Stimulated activated naive B cell treated with anti-CD40 and anti-IgM and Interleukin-4, amounts not matched to agents 10 μg/mL and 1 μg/mL and 100 μg/mL, for 72 hours (primary cell): ENCODE measurements around the gene TUBE1.
"Not testable (repeated sequence)": the region's sequence is repeated elsewhere in the genome, so short reads cannot be mapped to it uniquely, and the experiment has no call there.

Experiments used
- ATAC-seq, 2 donors: fragments of 150-1000 bp; cut with Tn5 transposase; replicated peaks; 2 replicates each; pipeline ENCODE4 v1.10.0; 2021; ENCODE audit warnings: moderate library complexity in 1 of 2
- DNase-seq: peaks from one replicate; pipeline ENCODE4 v3.0.0; 2021
- H3K27ac Mint-ChIP-seq: one replicate; pipeline ENCODE4 v1.8.0; 2022; ENCODE audit warnings: mild to moderate bottlenecking, mixed read lengths
- H3K27me3 Mint-ChIP-seq, 2 donors: one replicate each; pipeline ENCODE4 v1.8.0; 2022; ENCODE audit warnings: mixed read lengths in 2 of 2
- H3K36me3 Mint-ChIP-seq, 2 donors: one replicate each; pipeline ENCODE4 v1.8.0; 2022; ENCODE audit warnings: mixed read lengths in 2 of 2, mild to moderate bottlenecking in 1 of 2
- H3K4me1 Mint-ChIP-seq, 2 donors: one replicate each; pipeline ENCODE4 v1.8.0; 2022; ENCODE audit warnings: mixed read lengths in 2 of 2, mild to moderate bottlenecking in 1 of 2
- H3K4me3 Mint-ChIP-seq, 2 donors: one replicate each; pipeline ENCODE4 v1.8.0; 2022; ENCODE audit warnings: mild to moderate bottlenecking in 2 of 2, mixed read lengths in 2 of 2, moderate library complexity in 1 of 2
- H3K9me3 Mint-ChIP-seq, 2 donors: one replicate each; pipeline ENCODE4 v1.8.0; 2022; ENCODE audit warnings: mixed read lengths in 2 of 2, mild to moderate bottlenecking in 1 of 2

The TUBE1 gene, protein sequence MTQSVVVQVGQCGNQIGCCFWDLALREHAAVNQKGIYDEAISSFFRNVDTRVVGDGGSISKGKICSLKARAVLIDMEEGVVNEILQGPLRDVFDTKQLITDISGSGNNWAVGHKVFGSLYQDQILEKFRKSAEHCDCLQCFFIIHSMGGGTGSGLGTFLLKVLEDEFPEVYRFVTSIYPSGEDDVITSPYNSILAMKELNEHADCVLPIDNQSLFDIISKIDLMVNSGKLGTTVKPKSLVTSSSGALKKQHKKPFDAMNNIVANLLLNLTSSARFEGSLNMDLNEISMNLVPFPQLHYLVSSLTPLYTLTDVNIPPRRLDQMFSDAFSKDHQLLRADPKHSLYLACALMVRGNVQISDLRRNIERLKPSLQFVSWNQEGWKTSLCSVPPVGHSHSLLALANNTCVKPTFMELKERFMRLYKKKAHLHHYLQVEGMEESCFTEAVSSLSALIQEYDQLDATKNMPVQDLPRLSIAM

DNA sequence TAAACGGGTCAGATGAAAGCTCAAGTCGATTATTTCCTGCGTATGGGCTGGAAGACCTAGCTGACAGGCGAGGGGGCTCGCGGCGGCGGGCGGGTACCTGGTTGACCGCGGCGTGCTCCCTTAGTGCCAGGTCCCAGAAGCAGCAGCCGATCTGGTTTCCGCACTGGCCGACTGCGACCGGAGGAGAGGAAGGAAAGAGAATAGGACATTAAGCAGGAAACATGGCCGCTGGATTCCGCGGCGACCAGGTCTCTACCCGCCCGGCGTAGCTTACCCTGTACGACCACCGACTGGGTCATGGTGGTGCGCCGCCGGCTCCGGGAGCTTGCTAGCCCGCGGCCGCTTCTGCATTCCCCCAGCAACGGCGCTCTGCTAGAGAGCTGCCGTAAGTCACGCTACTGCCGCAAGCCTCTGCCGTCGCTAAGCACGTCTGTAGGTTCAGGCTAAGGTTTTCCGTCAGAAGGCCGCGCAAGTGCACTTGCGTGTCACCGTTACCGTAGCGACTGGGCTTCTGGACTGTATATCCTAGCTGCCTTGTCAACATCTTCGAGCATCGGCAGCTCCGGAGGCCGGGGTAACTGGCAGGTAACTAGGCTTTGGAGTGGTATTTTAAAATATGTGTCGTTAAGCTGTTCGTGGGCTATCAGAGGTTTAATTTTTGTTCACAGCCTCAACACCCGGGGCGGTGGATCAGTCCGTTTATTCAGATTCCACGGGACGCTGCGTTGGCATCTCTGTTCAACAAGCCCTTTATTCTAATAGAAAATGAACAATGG is at the start of gene TUBE1, which contains the start of gene FAM229B:
TSS of gene TUBE1 (minus strand) at position 347 of the 776 bp plus-strand sequence. CDS start at position 299, 48 bp downstream.
TSS of gene FAM229B (plus strand) at position 456 of the 776 bp plus-strand sequence. CDS start 11,693 bp downstream, outside the sequence.
- Mint-ChIP-seq H3K27ac (no peak within 1 kb of the TSS), H3K9me3 (no peaks in the 10 kb centered on the region), H3K4me1 (peaks cover 0 to 3% of the 10 kb centered on the region in 2 donors), H3K27me3 (peaks cover 0 to 8% of the 10 kb centered on the region in 2 donors), H3K36me3 (peaks cover 6% of the 10 kb centered on the region in 2 donors), H3K4me3 (no peak within 1 kb of the TSS)
- DNase-seq (peak; percentile 89), ATAC-seq (peak; percentile 96 to 98)

DNA sequence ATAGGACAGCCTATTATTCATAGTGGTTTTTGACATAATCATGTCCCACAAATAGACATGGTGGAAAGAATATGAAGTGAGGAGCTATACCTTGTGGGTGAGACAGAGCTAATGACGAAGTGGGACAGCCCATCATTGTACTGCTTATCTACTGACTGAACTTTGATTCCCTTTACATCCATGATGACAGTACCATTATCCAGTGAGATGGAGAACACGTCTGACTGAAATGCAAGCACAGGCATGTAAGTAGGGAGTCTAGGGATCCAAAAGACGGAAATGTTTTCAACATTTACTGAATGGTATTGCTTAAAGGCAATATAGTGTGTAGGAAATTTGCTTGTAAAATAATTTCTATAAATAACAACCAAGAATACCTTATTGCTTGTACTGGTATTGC is 43.6 kb upstream of the TUBE1 start:
- Mint-ChIP-seq H3K27me3 (peaks cover 0 to 12% of the 10 kb centered on the region in 2 donors), H3K36me3 (no peaks in the 10 kb centered on the region), H3K27ac (no peak overlapping the region), H3K4me1 (no peaks in the 10 kb centered on the region), H3K9me3 (no peaks in the 10 kb centered on the region), H3K4me3 (no peak overlapping the region)
- ATAC-seq: no peak
- no peak for DNase-seq

DNA sequence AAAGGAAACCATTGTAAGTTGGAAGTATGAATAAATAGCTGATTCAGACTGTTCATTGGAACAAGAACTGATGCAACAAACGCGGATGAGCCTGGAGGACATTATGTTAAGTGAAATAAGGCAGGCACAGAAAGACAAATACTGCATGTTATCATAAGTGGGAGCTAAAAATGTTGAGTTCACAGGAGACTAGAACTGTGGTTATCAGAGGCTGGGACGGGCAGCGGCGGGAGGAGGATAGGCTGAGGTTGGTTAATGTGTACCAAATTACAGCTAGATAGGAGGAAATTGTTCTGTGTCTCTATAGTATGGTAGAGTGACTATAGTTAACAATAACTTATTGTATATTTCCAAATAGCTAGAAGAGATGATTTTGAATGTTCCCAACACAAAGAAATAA is 40.9 kb upstream of the TUBE1 start:
- peaks cover 0 to 11% of the 10 kb centered on the region in 2 donors for H3K27me3 Mint-ChIP-seq
- H3K36me3 Mint-ChIP-seq: no peaks in the 10 kb centered on the region
- ATAC-seq: no peak

DNA sequence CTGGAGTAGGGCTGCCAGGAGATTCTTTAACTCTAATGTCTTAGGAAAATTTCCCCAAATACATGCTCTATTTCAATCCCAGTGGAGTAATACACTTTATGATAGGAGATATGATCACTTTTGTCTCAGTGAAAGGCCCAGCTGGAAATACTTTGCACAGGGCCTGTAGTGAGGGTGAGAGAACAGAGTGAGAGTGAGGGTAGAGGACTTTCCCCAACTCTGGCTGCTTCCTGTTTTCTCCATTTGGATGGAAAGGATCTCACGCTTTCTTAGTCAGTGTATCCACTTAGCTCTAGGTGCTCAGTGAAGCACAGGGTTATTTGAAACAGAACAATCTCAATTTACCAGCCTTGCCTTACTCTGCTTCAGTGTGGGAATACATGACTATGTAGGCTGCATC is 36.7 kb upstream of the TUBE1 start:
- Mint-ChIP-seq H3K27ac (no peak overlapping the region), H3K27me3 (peaks cover 0 to 11% of the 10 kb centered on the region in 2 donors), H3K9me3 (no peaks in the 10 kb centered on the region), H3K36me3 (no peaks in the 10 kb centered on the region), H3K4me1 (peaks cover 2 to 6% of the 10 kb centered on the region in 2 donors), H3K4me3 (no peak overlapping the region)
- ATAC-seq: peak; percentile 29 to 66
- no peak for DNase-seq

More for the DNA sequence above, 40.9 kb upstream of the TUBE1 start:
- Mint-ChIP-seq H3K4me1 (no peaks in the 10 kb centered on the region), H3K4me3 (no peak overlapping the region), H3K27ac (no peak overlapping the region), H3K9me3 (no peaks in the 10 kb centered on the region)
- DNase-seq: no peak

DNA sequence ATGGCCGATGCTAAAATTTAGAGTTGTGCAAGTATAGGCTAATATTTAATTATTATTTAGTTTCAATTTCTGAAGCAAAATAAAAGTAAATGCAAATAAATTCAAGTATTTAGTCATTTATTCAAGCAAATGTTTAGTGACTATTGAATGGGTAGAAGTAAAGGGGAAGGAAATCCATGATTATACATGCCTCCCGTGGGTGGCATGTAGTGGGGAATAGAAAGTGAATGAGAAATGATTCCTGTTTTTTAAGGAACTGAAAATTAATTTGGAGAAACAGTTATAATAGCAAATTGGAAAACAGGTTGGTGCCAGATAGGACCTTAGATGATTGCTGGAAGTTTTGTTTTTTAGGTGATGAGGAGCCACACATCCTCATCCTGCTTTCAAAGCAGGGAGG is 35.5 kb upstream of the TUBE1 start:
- ATAC-seq (no peak), DNase-seq (no peak)
- no peak overlapping the region for H3K4me3 Mint-ChIP-seq
- H3K27ac Mint-ChIP-seq: no peak overlapping the region
- peaks cover 0 to 6% of the 10 kb centered on the region in 2 donors for H3K27me3 Mint-ChIP-seq
- H3K9me3 Mint-ChIP-seq: no peaks in the 10 kb centered on the region
- H3K36me3 Mint-ChIP-seq: no peaks in the 10 kb centered on the region
- peaks cover 2 to 11% of the 10 kb centered on the region in 2 donors for H3K4me1 Mint-ChIP-seq

DNA sequence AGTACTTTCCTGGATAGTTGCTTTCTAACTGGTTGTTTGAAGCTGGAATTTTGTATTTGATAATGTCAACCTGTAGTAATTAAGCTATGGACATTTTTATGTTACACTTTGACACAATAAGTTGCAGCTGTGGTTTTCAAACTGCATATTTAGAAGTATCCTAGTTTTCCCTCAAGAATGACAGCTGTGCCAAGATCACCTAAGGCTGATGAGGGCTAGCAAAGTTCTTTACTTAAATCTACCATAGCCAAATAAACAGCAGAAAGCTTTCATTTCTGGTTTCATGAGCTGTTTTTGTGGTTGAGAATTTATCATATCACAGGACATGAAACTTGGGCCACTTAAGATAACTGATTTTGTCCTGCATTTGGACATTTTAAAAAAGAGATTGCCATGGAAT is 30.8 kb upstream of the TUBE1 start:
- Mint-ChIP-seq H3K4me3 (no peak overlapping the region), H3K27ac (no peak overlapping the region)

DNA sequence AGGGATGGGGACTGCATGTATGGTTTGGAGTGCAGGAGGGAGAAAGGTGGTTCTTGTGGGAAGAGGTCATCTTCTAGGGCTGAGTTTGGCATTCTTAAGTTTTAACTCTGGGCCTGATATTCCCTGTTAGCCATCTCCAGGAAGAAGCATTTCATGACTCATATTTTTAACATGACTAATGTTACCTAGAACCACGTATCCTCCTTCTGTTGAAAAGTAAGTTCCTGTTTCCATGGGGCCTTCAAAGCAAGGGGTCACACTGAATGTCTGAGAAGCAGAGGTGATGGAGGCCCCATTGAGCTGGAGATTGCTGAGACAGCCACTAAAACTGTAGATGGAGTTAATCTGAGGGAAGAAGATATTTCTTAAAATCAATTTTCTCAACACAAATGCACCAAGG is 30.3 kb upstream of the TUBE1 start:
- ATAC-seq (peak; percentile 86 to 96), DNase-seq (no peak)
- H3K4me1 Mint-ChIP-seq: peaks cover 6 to 19% of the 10 kb centered on the region in 2 donors
- peaks cover 0 to 4% of the 10 kb centered on the region in 2 donors for H3K27me3 Mint-ChIP-seq
- H3K9me3 Mint-ChIP-seq: no peaks in the 10 kb centered on the region
- H3K27ac Mint-ChIP-seq: peak overlapping the region; percentile 32
- H3K4me3 Mint-ChIP-seq: peak overlapping the region in 1 of 2 donors; percentile 50
- H3K36me3 Mint-ChIP-seq: no peaks in the 10 kb centered on the region

More for the DNA sequence above, 30.8 kb upstream of the TUBE1 start:
- H3K27me3 Mint-ChIP-seq: peaks cover 0 to 4% of the 10 kb centered on the region in 2 donors
- no peaks in the 10 kb centered on the region for H3K9me3 Mint-ChIP-seq
- DNase-seq (no peak), ATAC-seq (peak in 1 of 2 donors; percentile 31)
- H3K4me1 Mint-ChIP-seq: peaks cover 7 to 22% of the 10 kb centered on the region in 2 donors
- H3K36me3 Mint-ChIP-seq: no peaks in the 10 kb centered on the region

DNA sequence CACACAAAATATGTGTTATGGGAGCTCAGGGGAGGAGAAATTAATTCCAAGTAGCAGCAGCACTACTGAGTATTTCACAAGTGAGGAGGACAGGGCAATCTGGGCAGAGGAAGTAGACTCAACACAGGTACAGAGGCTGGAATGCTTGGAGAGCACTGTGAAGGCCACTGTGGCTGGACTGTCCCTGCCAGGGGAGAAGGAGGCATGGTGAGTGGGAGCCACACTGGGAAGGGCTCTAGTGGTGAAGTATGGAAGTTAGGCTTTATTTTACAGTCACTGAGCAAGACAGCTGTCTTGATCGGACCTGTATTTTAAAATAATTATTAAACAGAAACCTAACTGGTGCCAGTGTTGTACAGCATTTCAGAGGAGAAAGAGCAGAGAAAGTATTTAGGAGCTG is 28.9 kb upstream of the TUBE1 start:
- ATAC-seq (no peak), DNase-seq (no peak)
- Mint-ChIP-seq H3K9me3 (no peaks in the 10 kb centered on the region), H3K4me3 (no peak overlapping the region), H3K27me3 (peaks cover 0 to 4% of the 10 kb centered on the region in 2 donors), H3K36me3 (no peaks in the 10 kb centered on the region), H3K4me1 (peaks cover 6 to 19% of the 10 kb centered on the region in 2 donors), H3K27ac (no peak overlapping the region)

DNA sequence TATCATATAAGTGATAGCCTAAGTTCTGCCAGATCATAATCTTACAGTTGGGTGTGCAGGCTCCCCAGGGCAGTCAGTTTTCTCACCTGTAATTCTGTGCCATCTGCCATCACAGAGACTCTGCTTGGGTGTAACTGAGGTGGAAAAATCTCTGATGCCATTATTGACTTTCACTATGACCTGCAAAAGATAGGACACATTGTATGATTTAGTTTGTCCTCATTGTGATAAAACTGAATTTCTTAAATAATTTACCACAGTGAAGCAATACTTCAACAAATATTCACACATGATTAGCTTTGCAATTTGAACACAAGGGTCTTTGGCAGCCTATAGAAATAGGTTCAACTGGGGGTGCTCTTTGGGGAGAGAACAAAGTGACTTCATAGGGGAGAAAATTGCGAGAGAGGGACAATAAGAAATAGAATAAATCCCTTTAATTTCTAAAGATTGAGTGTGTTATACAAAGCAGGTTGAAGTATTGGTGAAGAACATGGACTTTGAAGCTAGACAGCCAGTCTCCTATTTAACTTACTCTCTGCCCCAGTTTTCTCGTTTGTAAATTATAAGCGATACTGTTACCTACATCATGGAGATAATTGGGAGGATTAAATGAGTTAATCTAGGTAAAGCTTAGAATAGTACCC is 27.4 kb upstream of the TUBE1 start:
- Mint-ChIP-seq H3K36me3 (no peaks in the 10 kb centered on the region), H3K4me1 (peaks cover 6 to 19% of the 10 kb centered on the region in 2 donors), H3K27ac (no peak overlapping the region), H3K9me3 (no peaks in the 10 kb centered on the region), H3K27me3 (peaks cover 0 to 4% of the 10 kb centered on the region in 2 donors), H3K4me3 (no peak overlapping the region)
- DNase-seq (no peak), ATAC-seq (no peak)

DNA sequence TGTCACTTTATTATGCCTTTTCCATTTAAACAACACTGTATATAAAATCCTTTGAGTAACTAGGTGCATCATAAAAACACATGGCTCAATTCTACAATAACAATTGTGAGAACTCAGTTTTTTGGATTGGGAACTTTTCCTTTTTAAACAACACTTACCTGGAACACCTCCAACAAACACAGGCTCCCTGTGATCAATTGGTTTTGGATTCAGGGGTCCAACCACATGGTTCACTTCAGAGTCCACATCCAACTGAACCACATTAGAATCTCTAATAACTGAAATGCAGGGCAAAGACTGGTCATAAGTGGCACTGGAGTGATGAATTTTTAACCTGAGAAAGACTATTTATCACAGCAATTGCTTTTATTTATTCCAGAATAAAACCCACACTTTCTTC is 26.6 kb upstream of the TUBE1 start:
- H3K27ac Mint-ChIP-seq: no peak overlapping the region
- H3K27me3 Mint-ChIP-seq: peaks cover 0 to 4% of the 10 kb centered on the region in 2 donors
- peaks cover 6 to 16% of the 10 kb centered on the region in 2 donors for H3K4me1 Mint-ChIP-seq
- no peak for ATAC-seq
- no peak for DNase-seq
- no peak overlapping the region for H3K4me3 Mint-ChIP-seq
- no peaks in the 10 kb centered on the region for H3K9me3 Mint-ChIP-seq
- H3K36me3 Mint-ChIP-seq: no peaks in the 10 kb centered on the region

DNA sequence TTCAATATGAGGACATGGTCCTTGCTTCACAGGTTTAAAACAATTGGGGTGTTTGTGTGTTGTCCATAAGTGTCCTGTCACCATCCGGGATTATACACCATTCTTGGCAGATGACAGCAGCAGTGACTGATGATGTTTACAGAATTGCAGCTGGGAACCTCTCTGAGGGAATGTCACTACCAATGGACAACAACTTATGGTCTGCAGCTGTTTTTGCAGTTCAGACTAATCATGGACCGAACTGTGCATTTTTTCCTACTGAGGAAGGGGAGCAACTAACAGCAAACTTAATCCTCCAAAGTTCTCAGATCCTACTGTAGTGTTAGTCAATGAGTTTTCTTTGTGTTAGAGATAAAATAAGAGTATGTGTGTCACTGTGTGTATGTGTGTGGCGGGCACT is 26.1 kb upstream of the TUBE1 start:
- H3K27ac Mint-ChIP-seq: no peak overlapping the region
- H3K4me3 Mint-ChIP-seq: no peak overlapping the region
- ATAC-seq (no peak), DNase-seq (no peak)
- peaks cover 6 to 14% of the 10 kb centered on the region in 2 donors for H3K4me1 Mint-ChIP-seq
- no peaks in the 10 kb centered on the region for H3K36me3 Mint-ChIP-seq
- peaks cover 0 to 4% of the 10 kb centered on the region in 2 donors for H3K27me3 Mint-ChIP-seq
- no peaks in the 10 kb centered on the region for H3K9me3 Mint-ChIP-seq

DNA sequence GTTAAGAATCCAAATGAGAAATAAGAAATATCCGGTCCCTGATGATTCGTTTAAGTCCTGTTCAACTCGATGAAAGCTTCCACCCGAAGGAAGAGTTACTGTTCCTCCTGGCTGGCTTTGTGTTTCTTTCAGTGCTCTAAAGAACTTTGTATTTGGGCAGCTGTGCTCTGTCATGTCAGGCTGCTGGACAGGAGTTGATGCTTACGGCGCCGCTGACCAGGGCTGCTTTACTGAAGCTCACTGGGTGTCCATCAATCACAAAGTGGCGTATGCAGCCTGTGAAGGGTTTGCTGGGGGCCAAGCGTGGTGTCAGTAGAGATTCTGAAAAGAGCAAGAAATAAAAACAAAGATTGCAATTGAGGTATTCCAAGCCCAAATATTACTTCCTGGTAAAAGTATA is 22.0 kb upstream of the TUBE1 start:
- ATAC-seq (no peak), DNase-seq (no peak)
- H3K36me3 Mint-ChIP-seq: no peaks in the 10 kb centered on the region
- H3K4me3 Mint-ChIP-seq: no peak overlapping the region
- H3K9me3 Mint-ChIP-seq: peaks cover 5% of the 10 kb centered on the region in 2 donors
- no peaks in the 10 kb centered on the region for H3K4me1 Mint-ChIP-seq
- H3K27ac Mint-ChIP-seq: no peak overlapping the region
- peaks cover 0 to 7% of the 10 kb centered on the region in 2 donors for H3K27me3 Mint-ChIP-seq

DNA sequence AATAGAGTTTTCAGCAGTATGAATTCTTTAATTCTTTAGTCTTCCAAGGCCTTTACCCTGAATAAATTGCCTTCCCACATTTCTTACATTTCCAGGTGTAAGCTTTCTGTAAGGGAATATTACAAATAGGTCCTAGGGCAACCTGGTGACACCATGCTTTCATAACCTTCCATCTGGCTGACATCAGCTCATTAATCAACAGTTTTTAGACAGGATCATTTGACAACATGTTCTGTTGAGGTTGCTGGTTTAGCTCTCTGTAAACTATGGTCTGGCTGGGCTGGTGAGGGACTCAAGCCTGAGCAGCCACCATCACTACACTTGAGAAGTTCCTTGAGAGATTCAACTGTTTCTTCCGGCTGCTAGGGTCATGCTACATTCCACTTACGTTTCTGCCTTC is 19.3 kb upstream of the TUBE1 start:
- Mint-ChIP-seq H3K36me3 (peaks cover 0 to 3% of the 10 kb centered on the region in 2 donors), H3K4me3 (no peak overlapping the region), H3K27ac (no peak overlapping the region), H3K4me1 (no peaks in the 10 kb centered on the region), H3K9me3 (peaks cover 5% of the 10 kb centered on the region in 2 donors), H3K27me3 (peaks cover 0 to 7% of the 10 kb centered on the region in 2 donors)
- DNase-seq (no peak), ATAC-seq (no peak)

DNA sequence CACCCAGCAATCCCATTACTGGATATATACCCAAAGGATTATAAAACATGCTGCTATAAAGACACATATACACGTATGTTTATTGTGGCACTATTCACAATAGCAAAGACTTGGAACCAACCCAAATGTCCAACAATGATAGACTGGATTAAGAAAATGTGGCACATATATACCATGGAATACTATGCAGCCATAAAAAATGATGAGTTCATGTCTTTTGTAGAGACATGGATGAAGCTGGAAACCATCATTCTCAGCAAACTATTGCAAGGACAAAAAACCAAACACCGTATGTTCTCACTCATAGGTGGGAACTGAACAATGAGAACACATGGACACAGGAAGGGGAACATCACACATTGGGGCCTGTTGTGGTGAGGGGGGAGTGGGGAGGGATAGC is 18.7 kb upstream of the TUBE1 start:
- not testable (repeated sequence) for H3K27ac Mint-ChIP-seq, H3K4me1 Mint-ChIP-seq, H3K9me3 Mint-ChIP-seq, H3K36me3 Mint-ChIP-seq, ATAC-seq, H3K4me3 Mint-ChIP-seq, DNase-seq, H3K27me3 Mint-ChIP-seq
